ENCODE data around the gene SAMSN1. TPM values are rescaled to one million over a fixed set of nuclear protein-coding genes. Genes with fewer than 3 reads are reported as not detected.

SAMSN1 gene
- total and polyA plus RNA-seq, 9 of the 15 experiments (the other 6 are each of a cell fraction or from before 2014, with no cell fraction given): 101 to 223 (median 159) TPM

- peak; percentile 89 for TF ChIP-seq ATF3 (IDR thresholded peaks at IDR 0.05)
- TF ChIP-seq ATF3 (CRISPR knock-in tag; conservative IDR thresholded peaks at IDR 0.05): 0 out of 2 replicates have a peak, but pooled peaks have one; percentile 24
- TF ChIP-seq PHF8 (IDR thresholded peaks at IDR 0.05; ENCODE audit: borderline replicate concordance, low read length): no peak
- no peak for TF ChIP-seq MLX (CRISPR knock-in tag; conservative IDR thresholded peaks at IDR 0.05)
- TF ChIP-seq POLR2H (tag; IDR thresholded peaks at IDR 0.05; ENCODE audit: low read depth): 0 out of 2 replicates have a peak, but pooled peaks have one; percentile 41
- no peak for TF ChIP-seq BCOR (IDR thresholded peaks at IDR 0.05)
- TF ChIP-seq TRIM28 (IDR thresholded peaks at IDR 0.05): no peak
- no peak for TF ChIP-seq TBP (optimal IDR thresholded peaks at IDR 0.05; ENCODE audit: low read depth, low read length)
- no peak for TF ChIP-seq ETS2 (tag; IDR thresholded peaks at IDR 0.05; ENCODE audit: borderline replicate concordance, poor library complexity, severe bottlenecking)
- TF ChIP-seq RBM14 (IDR thresholded peaks at IDR 0.05; ENCODE audit: borderline replicate concordance, insufficient read depth, low read depth, low read length): no peak
- TF ChIP-seq THAP7 (CRISPR knock-in tag; IDR thresholded peaks at IDR 0.05): no peak
- no peak for TF ChIP-seq ZFP1 (CRISPR knock-in tag; IDR thresholded peaks at IDR 0.05)
- TF ChIP-seq PRPF4 (IDR thresholded peaks at IDR 0.05; ENCODE audit: insufficient read depth, low read depth, low read length, poor library complexity, severe bottlenecking): no peak
- TF ChIP-seq RBFOX2 (IDR thresholded peaks at IDR 0.05; ENCODE audit: low read depth, low read length): no peak; the same call in 1 of the 2 replicates
- no peak for TF ChIP-seq MEF2A (IDR thresholded peaks at IDR 0.05; ENCODE audit: control insufficient read depth, low read depth, low read length)
- no peak for TF ChIP-seq STAT6 (CRISPR knock-in tag; IDR thresholded peaks at IDR 0.05)
- peak; percentile 63; the same call in 1 of the 2 replicates for TF ChIP-seq DPF2 (IDR thresholded peaks at IDR 0.05)
- TF ChIP-seq ELK3 (CRISPR knock-in tag; IDR thresholded peaks at IDR 0.05): no peak
- TF ChIP-seq MYNN (IDR thresholded peaks at IDR 0.05): no peak
- TF ChIP-seq MYNN (CRISPR knock-in tag; IDR thresholded peaks at IDR 0.05): no peak
- no peak for TF ChIP-seq KAT7 (CRISPR knock-in tag; IDR thresholded peaks at IDR 0.05; ENCODE audit: borderline replicate concordance)
- TF ChIP-seq ZSCAN32 (CRISPR knock-in tag; IDR thresholded peaks at IDR 0.05): no peak
Measured at GRCh38 chr21:14533499-14534428, 12.4 kb downstream of the SAMSN1 start (continued).

Data from K562 (cell line).